DOHH2 (cell line): ENCODE results near the gene SPTBN4.

Experiments used
- H3F3A ChIP-seq: fragments of 200-600 bp; sonication (generic), shearing (Covaris generic); 2 replicates; pipeline ENCODE4 v1.6.0; 2016; ENCODE audit warnings: antibody characterized with exemption, mild to moderate bottlenecking; ENCODE audit not compliant: control insufficient read depth, insufficient read depth
- H3K27ac ChIP-seq: fragments of 200-600 bp; sonication (generic); 2 replicates; pipeline ENCODE4 v1.5.1; 2014; ENCODE audit warnings: low read depth, mild to moderate bottlenecking, low read length, moderate library complexity
- H3K27me3 ChIP-seq: fragments of 200-600 bp; sonication (generic); 2 replicates; pipeline ENCODE4 v1.6.1; 2014; ENCODE audit warnings: mild to moderate bottlenecking, low read length, mixed read lengths; ENCODE audit not compliant: control insufficient read depth
- H3K36me3 ChIP-seq: fragments of 200-600 bp; sonication (generic); 2 replicates; pipeline ENCODE4 v1.6.1; 2014; ENCODE audit warnings: mild to moderate bottlenecking, low read length, moderate library complexity, mixed read lengths; ENCODE audit not compliant: control insufficient read depth
- H3K4me1 ChIP-seq: fragments of 200-600 bp; sonication (generic); 2 replicates; pipeline ENCODE4 v1.6.1; 2014; ENCODE audit warnings: mild to moderate bottlenecking, low read length, mixed read lengths; ENCODE audit not compliant: control insufficient read depth
- H3K4me2 ChIP-seq: fragments of 200-600 bp; sonication (generic); 2 replicates; pipeline ENCODE4 v1.6.0; 2014; ENCODE audit warnings: mild to moderate bottlenecking, low read length, moderate library complexity
- H3K4me3 ChIP-seq: fragments of 200-600 bp; sonication (generic); 2 replicates; pipeline ENCODE4 v1.5.1; 2014; ENCODE audit warnings: mild to moderate bottlenecking, low read length, mixed read lengths
- H3K79me2 ChIP-seq: fragments of 200-600 bp; sonication (generic); 2 replicates; pipeline ENCODE4 v1.6.1; 2014; ENCODE audit warnings: mild to moderate bottlenecking, low read length, mixed read lengths; ENCODE audit not compliant: control insufficient read depth
- H3K9me2 ChIP-seq: fragments of 200-600 bp; sonication (generic); replicated peaks from 2 replicates; pipeline ENCODE4 v1.6.1; 2014; ENCODE audit warnings: mild to moderate bottlenecking, low read length, mixed read lengths; ENCODE audit not compliant: control insufficient read depth
- H3K9me3 ChIP-seq: fragments of 200-600 bp; sonication (generic); 2 replicates; pipeline ENCODE4 v1.6.1; 2014; ENCODE audit warnings: antibody characterized with exemption, low read length, mixed read lengths; ENCODE audit not compliant: control insufficient read depth, insufficient read depth
- H4K20me1 ChIP-seq: fragments of 200-600 bp; sonication (generic); 2 replicates; pipeline ENCODE4 v1.6.0; 2014; ENCODE audit warnings: low read depth, mild to moderate bottlenecking, antibody characterized with exemption, low read length, moderate library complexity; ENCODE audit not compliant: control insufficient read depth, insufficient read depth
- CTCF ChIP-seq: fragments of 200-600 bp; sonication (generic); IDR thresholded peaks from one replicate; pipeline ENCODE4 v1.5.1; 2014; ENCODE audit warnings: antibody characterized with exemption, mild to moderate bottlenecking, low read depth, low read length; ENCODE audit not compliant: poor library complexity, severe bottlenecking
- EZH2phosphoT487 ChIP-seq: fragments of 200-600 bp; sonication (generic); IDR thresholded peaks from 2 replicates; pipeline ENCODE4 v1.6.1; 2017; ENCODE audit warnings: borderline replicate concordance, mild to moderate bottlenecking, antibody characterized with exemption, low read length, moderate library complexity, mixed read lengths

Gene SPTBN4

GRCh38 chr19:40599902-40600569, 133.2 kb downstream of the SPTBN4 start:
- Histone ChIP-seq H3K4me2 (peak overlapping the region; percentile 77), H3K27ac (no peak overlapping the region), H3K4me3 (peak overlapping the region; percentile 77), H3K36me3 (no peaks in the 10 kb centered on the region), H4K20me1 (peaks cover 8% of the 10 kb centered on the region; the same call in 1 of the 2 replicates), H3K9me2 (no peaks in the 10 kb centered on the region), H3K27me3 (peaks cover 54% of the 10 kb centered on the region), H3K79me2 (no peaks in the 10 kb centered on the region), H3K9me3 (no peaks in the 10 kb centered on the region), H3K4me1 (peaks cover 66% of the 10 kb centered on the region), H3F3A (peaks cover 14% of the 10 kb centered on the region)
- TF ChIP-seq CTCF (no peak), EZH2phosphoT487 (peak; percentile 74; the same call in 1 of the 2 replicates)

- TF ChIP-seq CTCF = no peak
- no peak for TF ChIP-seq EZH2phosphoT487
- Histone ChIP-seq H3K27ac (no peak overlapping the region), H3K27me3 (peaks cover 54% of the 10 kb centered on the region), H3K9me2 (no peaks in the 10 kb centered on the region), H3K9me3 (no peaks in the 10 kb centered on the region), H4K20me1 (peaks cover 8% of the 10 kb centered on the region; the same call in 1 of the 2 replicates), H3F3A (peaks cover 16% of the 10 kb centered on the region), H3K79me2 (no peaks in the 10 kb centered on the region), H3K4me3 (peak overlapping the region; percentile 45), H3K36me3 (no peaks in the 10 kb centered on the region), H3K4me1 (peaks cover 72% of the 10 kb centered on the region), H3K4me2 (peak overlapping the region; percentile 77)
These were observed 133.9 kb downstream of the SPTBN4 start for GRCh38 chr19:40600570-40601133.

GRCh38 chr19:40601134-40601974, 134.6 kb downstream of the SPTBN4 start, which contains the start of gene LTBP4:
LTBP4 (plus strand) TSS chr19:40601369; CDS start chr19:40601388, 19 bp downstream.
- peaks cover 79% of the 10 kb centered on the region for H3K4me1 ChIP-seq
- H3K4me2 ChIP-seq = peak within 1 kb of the TSS; percentile 77
- TF ChIP-seq CTCF (no peak), EZH2phosphoT487 (0 out of 2 replicates have a peak, but pooled peaks have one; percentile 63)
- no peaks in the 10 kb centered on the region for H3K9me2 ChIP-seq
- peaks cover 8% of the 10 kb centered on the region; the same call in 1 of the 2 replicates for H4K20me1 ChIP-seq
- H3K27ac ChIP-seq = no peak within 1 kb of the TSS
- H3K4me3 ChIP-seq = peak within 1 kb of the TSS; percentile 77
- H3K79me2 ChIP-seq = no peaks in the 10 kb centered on the region
- H3K9me3 ChIP-seq = no peaks in the 10 kb centered on the region
- peaks cover 18% of the 10 kb centered on the region for H3F3A ChIP-seq
- peaks cover 54% of the 10 kb centered on the region for H3K27me3 ChIP-seq
- H3K36me3 ChIP-seq = no peaks in the 10 kb centered on the region
